Measurements from ENCODE around the gene LILRA6.
"Not testable (repeated sequence)": the region's sequence is repeated elsewhere in the genome, so short reads cannot be mapped to it uniquely, and the experiment has no call there.

Gene LILRA6

DNA sequence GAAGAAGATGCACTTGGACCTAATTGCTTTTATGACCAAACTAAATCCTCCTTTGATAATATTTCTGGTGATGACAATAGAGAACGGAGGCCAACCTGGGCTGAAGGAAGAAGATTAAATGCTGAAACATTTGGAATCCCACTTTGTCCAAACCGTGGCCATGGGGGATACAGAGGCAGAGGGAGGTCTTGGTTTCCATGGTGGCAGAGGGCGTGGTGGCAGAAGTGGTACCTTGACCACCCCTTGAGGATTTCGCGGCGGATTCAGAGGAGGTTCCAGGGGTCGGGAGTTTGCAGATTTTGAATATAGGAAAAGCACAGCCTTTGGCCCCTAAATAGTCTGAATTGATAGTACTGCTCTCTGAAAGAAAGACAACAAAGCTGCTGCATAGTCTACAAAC lies 12.6 kb downstream of the LILRA6 start:
- no peak for DNase-seq

DNA sequence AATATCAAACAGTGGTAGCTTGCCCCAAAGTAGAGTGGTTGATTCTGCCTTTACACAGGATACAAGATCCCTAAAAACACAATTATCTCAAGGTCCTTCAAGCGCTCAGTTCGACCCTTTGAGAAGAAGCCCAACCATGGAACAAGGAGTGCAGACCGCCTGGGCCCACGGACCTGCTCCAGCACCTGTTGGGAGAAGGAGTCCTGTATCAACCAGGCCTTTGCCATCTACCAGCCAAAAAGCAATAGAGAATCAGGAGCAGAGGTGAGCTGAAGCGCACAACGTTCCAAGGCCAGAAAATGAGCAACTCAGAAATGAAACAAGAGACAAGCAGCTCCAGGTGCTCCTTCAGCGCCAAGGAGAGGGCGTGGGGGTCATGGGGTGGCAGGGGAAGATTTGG lies 13.4 kb downstream of the LILRA6 start:
- DNase-seq, result no peak

DNA sequence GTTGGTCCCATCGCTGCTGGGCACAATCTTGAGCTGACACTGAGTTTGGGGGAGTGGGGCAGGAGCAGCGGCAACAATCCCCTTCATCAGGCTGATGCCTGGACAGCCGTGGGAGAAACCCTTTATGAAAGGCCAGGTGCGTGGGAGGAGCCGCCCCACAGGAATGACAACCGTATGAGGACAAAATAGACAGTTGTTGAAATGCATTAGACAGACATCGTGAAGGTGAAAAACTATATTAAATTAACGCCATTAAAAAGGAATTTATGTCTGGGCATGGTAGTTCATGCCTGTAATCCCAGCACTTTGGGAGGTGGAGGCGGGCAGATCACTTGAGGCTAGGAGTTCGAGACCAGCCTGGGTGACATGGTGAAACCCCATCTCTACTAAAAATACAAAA lies 18.0 kb downstream of the LILRA6 start:
- DNase-seq, result not testable (repeated sequence)

DNA sequence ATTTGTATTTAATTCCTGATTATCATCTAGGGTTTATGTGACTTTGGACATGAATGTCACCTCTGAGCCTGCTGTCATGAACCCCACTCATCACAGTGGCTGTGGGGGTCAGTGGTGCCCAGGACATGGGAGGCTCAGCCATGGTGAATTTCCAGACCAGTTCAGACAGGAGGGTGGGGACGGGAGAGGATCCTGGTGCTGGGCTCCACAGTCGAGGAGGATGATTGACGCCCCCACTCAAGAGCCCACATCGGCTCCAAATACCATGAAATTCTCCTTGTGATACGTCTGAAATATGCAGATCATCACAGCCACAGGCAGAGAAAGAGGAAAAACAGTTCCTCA lies 18.7 kb downstream of the LILRA6 start:
- not testable (repeated sequence) for DNase-seq

DNA sequence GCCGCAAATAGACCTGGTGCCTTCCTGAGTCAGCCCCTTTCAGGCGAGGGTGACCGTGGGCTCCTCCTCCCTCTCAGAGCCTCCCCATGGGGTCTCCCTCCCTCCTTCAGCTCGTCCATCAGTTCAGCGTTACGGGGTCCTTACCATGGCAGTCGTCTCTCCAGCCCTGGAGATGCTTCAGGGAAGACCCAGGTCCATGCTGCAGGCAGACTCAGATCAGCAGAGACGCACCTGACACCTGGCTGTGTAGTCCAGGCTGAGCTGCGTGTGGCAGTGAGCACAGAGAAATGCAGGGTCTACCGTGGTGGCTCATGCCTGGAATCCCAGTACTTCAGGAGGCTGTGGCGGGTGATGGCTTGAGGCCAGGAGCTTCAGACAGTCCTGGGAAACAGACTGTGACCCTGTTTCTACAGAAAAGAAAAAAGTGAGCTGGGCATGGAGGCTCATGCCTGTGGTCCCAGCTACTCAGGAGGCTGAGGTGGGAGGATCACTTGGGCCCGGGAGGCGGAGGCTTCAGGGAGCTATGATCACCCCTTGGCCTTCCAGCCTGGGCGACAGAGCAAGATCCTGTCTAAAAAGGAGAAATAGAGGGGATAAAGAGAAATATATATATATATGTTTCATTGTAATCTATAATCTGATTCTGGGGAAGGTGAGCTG lies 19.2 kb downstream of the LILRA6 start:
- not testable (repeated sequence) for DNase-seq

DNA sequence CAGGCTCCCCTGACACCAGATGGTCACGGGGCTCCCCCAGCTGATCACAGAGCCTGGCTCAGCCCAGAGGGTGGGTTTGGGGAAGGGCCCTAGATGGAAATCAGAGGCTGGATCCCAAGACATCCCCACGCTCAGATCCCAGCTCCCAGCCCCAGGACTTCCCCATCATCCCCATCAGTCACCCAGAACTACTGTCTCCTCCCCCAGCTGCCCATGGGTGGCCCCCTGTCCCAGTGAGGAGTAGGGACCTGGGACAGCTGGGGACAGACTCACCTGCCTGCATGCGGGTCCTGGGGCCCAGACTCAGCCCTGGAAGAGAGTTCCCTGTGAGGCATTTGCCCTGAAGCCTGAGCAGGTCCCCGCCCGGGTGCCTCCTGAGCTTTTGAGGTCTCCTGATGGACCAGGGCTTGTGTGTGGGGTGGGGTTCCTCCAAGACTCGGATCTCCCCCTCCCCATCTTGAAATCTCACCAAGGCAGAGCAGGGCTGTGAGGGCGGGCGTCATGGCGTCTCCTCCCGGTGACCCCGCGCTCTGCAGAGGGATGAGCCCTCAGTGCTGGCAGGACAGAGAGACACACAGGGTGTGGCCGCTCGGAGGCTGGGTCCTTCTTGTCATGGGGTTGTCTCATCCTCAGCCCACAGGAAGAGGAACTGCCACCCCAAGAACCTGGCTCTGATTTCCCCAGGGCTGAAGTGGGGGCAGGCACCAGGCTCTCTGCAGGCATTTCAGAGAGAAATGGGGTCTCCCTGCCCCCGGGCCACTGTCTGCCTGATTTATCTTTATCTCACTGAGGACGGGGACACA lies 19.9 kb downstream of the LILRA6 start, which contains the start of gene LILRB3:
Gene LILRB3 (minus strand): TSS at position 534 of the 803 bp plus-strand sequence. CDS start 31 bp downstream, at position 503.
- DNase-seq, result not testable (repeated sequence)

DNA sequence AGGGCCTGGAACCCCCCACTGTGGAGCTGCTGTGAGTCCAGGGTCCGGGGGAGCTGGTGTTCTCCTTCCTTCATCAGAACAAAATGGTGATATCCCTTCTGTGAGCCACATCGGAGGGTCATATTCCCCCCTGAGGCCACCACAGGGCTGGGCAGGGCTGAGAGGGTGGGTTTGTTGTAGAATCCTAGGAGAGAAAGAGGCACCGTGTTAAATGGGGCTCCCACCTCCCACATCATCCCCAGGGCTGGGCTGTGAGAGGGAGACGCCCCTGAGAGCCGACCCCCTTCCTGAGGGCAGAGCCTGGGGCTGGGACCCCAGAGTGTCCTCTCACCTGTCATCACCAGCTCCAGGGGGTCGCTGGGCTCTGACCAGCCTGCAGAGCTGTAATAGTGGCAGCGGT lies 20.6 kb downstream of the LILRA6 start:
- DNase-seq, result not testable (repeated sequence)

DNA sequence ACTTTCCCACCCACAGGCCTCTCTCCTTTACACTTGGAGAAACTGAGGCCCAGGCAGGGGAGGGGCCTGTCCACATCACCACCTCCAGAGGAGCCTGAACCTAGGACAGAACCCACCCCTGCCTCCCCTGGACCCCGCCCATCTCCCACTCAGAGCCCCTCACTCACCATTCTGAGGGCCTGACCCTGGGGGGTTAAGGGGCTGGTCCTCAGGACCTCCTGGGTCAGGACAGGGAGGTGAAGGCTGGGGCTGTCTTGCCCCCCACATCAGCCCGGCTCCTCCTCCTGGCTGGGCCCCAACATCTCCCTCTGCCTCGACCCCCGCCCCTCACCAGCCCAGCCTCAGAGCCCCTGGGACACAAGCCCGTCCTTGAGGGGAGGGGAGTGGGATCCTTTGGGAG lies 22.9 kb downstream of the LILRA6 start:
- not testable (repeated sequence) for DNase-seq

DNA sequence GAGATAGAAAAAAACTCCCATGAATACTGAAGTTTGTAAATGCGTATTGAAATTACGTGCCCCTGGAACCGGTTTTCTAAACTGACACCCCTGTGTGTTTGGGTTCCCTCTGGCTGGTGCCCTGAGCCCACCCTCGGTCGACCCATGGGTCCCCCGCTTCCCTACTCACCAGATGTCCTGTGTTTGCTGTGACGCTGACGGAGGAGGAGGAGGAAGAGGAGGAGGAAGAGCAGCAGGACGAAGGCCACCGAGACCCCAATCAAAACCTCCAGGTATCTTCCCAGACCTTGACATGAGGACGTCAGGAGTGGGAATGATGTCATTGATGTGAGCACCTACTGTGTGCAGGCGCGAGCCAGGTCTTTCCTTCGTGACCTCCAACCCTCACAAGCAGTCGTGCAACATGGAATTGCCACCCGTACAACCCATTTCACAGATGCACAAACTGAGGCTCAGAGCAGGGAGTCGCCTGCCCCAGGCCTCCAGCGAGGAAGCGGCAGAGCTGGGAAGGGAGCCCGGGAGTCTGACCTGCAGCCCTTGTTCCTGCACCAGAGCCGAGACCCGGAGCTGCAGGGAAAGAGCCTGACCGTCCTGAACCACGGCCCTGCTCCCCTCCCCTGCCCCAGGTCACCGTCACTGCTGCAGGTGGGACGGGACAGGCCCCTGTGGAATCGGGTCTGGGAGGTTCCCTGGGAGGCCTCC lies 23.5 kb downstream of the LILRA6 start:
- no peak for DNase-seq

DNA sequence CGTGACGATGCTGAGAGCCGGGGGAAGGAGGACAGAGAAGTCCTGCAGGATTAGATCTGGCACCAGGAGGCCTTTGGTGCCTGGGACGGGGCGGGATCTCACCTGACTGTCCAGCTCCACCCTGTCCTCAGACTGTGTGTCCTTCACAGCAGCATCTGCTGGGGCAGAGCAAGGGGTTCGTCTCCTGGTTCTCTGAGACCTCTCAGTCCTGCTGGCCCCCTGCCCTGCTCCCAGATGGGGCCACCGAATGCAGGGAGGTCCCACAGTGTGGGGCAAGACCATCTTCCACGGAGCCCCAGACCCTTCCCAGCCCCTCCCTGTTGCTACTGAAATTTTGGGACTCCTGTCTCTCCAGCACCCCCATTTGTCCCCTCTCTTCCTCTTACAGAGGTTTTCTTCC lies 24.3 kb downstream of the LILRA6 start:
- no peak for DNase-seq

DNA sequence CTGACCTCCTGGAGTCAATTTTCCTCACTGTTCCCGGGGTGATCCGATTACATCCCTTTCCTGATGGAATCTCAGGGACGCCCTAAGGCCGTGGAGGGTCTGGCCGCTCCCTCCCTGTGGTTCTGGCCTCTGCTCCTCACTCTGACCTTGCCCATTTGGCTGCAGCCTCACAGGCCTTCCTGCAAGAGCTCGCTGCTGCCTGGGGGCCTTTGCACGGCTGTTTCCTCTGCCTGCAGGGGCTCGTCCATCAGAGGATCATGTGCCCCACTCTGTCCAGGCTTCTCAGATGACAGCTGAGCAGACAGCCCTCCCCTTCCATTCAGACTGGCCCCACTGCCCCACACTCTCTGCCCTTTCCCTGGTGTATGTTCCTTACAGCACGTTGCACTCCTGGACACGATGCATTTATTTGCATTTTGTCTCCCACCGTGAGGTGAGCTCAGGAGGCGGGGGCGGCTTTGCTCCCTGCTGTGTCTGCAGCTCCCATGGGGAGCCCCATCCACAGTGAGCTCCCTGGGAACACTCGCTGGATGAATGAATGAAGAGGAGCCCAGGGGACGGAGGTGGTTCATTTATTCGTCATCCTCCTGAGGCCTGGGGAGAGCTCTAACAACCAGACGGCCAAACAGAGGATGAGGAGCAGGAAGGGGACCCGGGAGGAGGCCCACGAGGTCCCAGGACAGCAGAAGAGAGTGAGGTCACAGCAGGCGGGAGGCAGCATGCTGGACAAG lies 24.9 kb downstream of the LILRA6 start:
- DNase-seq, result not testable (repeated sequence)

DNA sequence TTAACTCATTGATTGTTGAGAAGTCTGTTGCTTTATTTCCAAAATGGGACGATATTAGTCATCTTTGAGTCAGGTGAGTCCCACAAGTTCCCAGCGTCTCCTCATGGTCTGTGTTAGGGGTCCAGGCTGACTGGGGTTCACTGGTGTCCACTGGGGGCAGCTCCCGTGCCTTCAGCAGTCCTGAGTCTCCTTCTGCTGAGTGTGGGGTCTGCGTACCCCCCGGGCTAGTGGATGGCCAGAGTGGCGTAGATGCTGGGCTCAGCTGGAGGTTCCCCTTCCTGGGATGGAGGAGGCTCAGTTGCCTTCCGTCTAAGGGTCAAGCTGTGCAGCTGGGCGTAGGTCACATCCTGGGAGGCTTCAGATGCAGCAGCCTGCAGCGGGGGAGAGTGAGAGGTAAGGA lies 25.7 kb downstream of the LILRA6 start:
- DNase-seq, result no peak

DNA sequence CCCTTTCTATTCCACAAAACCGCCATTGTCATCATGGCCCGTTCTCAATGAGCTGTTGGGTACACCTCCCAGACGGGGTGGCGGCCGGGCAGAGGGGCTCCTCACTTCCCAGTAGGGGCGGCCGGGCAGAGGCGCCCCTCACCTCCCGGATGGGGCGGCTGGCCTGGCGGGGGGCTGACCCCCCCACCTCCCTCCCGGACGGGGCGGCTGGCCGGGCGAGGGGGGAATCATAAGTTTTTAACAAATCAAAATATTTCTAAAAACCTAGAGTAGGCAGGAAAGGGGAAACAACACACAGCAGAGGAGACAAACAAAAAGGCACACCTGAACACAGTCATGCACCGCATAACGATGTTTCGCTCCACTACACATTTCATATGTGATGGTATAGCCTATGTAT lies 27.9 kb downstream of the LILRA6 start:
- DNase-seq, result not testable (repeated sequence)

DNA sequence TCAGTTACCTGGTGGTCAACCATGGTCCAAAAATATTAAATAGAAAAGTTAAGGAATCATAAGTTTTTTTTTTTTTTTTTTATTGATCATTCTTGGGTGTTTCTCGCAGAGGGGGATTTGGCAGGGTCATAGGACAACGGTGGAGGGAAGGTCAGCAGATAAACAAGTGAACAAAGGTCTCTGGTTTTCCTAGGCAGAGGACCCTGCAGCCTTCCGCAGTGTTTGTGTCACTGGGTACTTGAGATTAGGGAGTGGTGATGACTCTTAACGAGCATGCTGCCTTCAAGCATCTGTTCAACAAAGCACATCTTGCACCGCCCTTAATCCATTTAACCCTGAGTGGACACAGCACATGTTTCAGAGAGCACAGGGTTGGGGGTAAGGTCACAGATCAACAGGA lies 28.4 kb downstream of the LILRA6 start:
- DNase-seq, result not testable (repeated sequence)

DNA sequence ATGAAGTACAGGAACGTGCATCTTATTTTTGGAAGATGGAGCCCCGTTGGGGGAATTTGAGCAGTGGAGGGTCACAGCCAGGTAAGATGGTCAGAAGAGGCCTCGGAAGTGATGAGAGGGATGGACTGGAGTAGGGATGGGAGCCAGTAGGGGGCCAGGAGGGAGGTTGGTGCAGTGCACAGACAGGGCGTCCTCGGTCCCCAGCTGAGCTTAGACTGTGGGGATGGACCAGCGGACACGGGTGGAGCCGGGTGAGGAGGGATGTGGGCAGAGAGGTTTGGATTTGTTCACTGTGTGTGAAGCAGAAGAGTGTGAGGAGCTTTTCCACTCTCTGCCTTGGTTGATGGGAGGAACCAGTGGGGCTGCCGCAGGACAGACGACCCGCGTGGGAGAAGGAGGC lies 31.4 kb downstream of the LILRA6 start:
- DNase-seq, result no peak

DNA sequence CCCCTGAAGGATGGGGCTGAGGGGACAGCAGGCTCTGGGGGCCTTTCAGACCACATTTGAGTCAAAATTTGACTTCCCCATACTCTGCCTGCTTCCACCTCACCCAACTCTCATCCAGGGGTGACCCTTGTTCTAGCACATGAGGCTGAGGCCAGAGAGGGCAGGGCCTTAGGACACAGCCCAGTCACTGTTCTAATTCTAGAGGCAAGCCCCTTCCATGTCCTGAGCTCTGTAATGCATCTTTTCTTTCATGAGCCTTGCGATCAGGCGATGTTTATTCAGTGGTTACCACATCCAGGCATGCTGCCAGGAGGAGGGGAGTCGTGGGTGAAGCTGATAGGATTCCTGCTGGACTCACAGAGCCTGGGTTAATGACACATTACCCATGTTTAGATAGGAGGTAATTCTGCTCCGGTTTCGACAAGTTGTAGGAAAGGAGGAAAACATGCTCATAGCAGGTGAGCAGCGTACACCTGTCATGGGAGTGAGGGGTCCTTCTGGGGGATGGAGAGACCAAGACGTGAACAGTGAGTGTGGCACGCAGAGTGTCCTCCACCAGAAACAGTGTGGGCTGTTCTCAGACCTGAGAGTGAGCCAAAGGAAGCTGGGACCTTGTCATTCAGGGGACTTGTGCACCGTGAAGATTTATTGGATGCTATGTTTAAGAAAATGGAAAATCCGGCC lies 32.6 kb downstream of the LILRA6 start:
- peak; percentile 97 for DNase-seq

DNA sequence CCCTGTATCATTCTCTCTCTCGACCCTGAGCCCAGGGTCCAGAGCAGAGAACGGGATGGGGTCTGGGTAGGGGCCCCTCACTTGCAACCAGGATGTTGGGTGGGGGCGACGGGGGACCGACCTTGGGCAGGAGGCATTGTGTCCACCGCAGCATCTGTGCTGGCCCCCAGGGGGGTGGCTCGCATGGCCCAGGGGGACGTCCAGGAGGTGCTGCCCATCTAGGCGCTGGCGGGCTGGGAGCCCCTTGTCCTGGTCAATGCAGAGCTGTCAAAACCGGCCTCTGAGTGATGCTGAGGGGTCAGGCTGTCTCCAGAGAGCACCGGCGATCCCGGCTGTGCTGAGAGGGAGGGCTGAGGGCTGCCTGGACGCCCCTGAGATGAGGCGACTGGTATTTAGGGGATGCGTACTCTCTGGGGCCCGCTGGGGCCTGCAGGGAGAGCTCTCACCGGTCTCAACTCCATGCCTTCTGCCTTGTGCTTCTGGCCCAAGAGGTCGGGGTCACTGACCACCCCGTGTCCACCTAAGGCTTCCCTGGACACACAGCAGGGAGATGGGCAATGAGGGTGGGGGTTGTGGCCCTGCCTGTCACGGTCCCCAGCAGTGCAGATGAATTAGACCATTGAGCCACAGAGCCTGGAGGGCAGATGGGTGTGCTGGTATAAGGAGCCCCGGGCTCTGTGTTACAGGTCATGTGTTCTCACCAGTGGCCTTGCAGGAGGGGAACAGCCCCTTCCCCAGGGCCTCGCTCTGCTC lies 33.4 kb downstream of the LILRA6 start:
- DNase-seq, result no peak

DNA sequence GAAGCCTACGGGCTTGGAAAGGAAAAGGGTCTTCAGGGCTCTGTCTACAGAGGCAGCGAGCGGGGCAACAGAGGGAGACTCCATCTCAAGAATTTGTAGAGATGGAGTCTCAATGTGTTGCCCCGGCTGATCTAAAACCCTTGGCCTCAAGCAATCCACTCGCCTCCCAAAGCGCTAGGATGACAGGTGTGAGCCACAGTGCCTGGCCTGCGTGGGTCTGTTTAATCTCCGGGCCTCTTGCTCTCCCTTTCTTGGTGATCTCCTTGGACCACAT lies 33.9 kb downstream of the LILRA6 start:
- no peak for DNase-seq

DNA sequence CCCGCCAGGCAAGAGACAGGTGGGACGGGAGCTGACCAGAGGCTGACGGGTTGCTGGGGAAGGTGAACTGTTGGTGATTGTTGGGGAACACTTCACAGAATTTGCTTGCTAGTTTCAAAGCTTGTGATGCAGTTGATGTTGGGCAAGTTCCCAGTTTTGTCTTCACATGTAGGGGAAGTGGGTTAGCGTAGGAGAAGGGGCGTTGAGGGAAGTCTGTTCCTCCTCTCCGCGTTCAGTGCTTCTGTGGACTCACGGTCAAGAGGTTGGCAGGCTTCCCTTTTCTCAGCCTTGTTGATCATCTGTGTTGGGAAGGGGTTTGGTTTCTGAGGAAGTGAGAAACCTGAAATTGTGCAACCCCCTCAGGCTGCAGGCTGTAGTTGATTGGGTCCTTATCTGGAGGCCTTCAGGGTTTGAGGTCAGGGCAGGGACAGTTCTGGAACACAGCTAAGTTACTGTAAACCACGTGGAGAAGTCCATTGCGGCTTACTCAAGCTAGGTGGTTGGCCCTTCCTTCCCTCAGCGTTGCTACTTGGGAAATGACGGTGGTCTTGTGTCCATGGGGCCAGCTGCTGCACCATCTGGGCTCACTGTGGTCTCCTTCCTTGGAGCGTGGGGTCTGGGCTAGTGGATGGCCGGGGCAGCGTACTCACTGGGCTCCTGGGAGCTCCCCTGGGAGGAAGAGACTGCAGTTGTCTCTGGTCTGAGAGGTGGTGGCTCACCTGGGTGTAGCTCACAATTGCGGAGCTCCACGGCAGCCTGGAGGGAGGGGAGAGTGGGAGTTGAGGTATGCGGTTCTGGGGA lies 34.4 kb downstream of the LILRA6 start:
- no peak for DNase-seq

DNA sequence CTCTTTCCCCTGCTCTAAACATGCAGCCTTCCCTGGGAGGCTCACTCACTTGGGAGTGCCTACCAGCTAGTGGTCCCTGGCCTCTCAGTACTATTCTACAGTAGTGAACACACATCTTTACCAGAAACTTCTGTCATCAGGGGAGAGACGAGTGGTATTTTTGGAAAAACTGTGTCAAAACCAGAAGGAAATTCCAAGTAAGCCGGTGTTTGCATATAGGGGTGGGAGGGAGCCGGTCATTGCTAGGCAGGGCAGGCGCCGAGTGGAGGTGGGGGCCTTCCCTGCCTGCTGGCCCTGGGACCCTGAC lies 35.0 kb downstream of the LILRA6 start:
- DNase-seq, result no peak

DNA sequence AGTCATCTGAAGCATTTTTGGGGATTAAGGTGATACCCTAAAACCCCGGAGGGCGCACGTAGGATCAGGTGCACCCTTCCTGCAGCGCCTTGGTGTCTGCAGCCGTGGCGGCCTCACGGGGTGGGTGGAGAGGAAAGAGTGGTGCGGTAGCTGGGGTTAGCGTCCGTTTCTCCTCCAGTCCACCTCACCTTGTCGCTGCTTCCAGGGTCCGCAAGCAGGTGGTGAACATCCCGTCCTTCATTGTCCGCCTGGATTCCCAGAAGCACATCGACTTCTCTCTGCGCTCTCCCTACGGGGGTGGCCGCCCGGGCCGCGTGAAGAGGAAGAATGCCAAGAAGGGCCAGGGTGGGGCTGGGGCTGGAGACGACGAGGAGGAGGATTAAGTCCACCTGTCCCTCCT lies 35.4 kb downstream of the LILRA6 start:
- DNase-seq, result not testable (repeated sequence)

DNA sequence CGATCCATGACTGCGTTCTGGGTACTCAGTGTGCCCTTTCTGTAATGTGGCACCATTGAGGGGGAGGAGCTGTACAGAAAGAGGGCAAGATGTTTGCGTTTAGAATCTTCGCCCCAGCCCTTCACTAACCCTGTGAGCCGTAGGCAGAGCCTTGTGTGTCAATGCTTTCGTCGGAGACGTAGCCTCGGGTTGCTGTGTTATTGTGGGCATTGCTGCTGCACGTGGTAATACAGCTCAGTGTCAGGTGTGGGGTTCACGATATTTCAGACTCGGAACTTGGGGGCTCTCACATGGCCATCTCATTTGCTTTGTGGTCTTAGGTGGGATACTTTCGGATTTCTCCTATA lies 35.8 kb downstream of the LILRA6 start:
- no peak for DNase-seq
